HG03135 (cell line): ENCODE data around the gene GRIK3.
"Not testable (repeated sequence)": the region's sequence is repeated elsewhere in the genome, so short reads cannot be mapped to it uniquely, and the experiment has no call there.

ENCODE experiments used
- ATAC-seq: cut with Tn5 transposase; IDR thresholded peaks from one replicate; pipeline ENCODE4 v1.9.1; 2021; ENCODE audit warnings: mild to moderate bottlenecking, moderate library complexity; ENCODE audit not compliant: unreplicated experiment

GRIK3 gene

DNA sequence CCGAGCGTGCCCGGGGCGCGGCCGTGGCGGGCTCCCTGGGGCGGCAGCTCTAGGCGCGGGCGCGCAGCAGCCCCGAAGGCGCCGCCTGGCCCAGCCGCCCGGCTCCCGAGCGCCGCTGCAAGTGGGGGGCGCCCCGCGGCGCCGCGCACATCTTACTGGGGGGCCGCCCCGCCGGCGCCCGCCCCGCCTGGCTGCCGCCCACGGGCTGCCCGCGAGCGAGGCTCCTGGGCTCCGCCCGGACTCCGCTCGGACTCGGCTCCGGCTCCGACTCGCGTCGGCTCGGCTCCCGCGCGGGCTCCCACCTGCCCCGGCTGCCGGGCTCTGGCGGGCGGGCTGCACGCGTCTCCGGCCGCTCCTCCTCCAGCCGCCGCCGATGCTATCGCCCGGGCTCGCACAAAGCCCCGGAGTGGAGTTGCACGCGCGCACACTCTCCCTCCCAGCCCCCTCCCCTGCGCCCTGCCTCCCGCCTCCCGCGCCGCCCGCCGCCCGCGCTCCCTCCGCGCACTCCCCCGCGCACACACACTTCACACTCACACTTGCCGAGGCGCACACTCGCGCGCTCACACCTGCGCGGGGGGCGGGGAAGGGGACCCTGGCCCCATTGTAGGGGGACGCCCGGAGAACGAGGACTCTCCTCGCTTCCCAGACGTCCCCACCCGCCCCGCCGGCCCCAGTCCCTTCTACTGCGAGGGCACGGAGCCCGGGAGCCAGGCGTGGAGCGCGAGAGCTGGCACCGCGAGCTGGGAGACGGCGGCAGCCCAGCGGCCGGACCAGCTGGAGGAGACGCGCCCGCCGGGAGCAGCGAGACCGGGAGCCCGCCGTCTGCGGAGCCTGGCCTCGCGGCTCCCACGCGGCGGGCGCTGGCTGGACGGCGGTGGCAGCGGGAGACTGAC lies at the start of gene GRIK3:
Gene GRIK3, minus strand, starts transcription at position 395 of the 893 bp plus-strand sequence. CDS start 407 bp downstream, outside the sequence.
- no peak for ATAC-seq

DNA sequence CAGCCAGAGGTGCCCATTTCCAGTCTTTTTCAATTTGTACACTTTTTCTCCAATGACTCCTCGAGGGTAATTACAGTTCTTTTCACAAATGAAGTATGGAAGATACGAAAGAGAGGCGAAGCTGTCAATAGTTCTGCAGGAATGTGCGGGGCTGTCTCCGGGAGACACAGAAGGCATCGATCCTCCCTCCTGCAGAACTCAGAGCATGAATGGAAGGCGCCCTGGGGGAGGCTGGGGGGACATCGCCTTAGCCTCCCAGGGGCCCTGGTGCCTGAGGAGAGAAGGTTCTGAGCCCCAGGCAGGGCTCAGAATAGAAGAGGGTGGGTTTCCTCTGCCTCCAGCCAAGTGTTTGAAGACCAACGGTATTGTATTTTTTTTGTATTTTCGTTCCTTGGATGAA lies 49.7 kb upstream of the GRIK3 start:
- ATAC-seq: no peak

DNA sequence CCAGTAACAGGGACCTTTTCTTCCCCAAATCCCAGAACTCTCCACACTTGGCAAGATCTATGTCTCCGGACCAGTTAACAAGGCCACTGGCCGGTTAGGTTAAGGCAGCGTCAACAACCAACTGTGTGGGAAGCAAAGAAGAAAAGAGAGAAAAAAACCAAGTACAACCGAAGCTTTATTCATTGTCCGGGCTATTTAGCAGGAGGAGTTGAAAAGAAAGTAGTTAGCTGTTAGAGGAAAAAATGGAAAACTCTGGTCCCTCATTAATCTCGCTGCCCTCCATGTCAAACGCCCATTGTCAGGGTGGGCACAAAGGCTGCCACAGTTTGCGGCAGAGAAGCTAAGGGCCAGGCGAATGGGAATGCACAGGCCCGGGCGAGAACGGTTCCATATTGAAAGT lies 49.3 kb upstream of the GRIK3 start:
- ATAC-seq: no peak

DNA sequence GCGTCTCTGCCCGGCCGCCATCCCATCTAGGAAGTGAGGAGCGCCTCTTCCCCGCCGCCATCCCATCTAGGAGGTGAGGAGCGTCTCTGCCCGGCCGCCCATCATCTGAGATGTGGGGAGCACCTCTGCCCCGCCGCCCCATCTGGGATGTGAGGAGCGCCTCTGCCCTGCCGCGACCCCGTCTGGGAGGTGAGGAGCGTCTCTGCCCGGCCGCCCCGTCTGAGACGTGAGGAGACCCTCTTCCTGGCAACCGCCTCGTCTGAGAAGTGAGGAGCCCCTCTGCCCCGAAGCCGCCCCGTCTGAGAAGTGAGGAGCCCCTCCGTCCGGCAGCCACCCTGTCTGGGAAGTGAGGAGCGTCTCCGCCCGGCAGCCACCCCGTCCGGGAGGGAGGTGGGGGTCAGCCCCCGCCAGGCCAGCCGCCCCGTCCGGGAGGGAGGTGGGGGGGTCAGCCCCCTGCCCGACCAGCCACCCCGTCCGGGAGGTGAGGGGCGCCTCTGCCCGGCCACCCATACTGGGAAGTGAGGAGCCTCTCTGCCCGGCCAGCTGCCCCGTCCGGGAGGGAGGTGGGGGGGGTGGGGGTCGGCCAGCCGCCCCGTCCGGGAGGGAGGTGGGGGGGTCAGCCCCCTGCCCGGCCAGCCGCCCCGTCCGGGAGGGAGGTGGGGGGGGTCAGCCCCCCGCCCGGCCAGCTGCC lies 46.1 kb upstream of the GRIK3 start:
- not testable (repeated sequence) for ATAC-seq

DNA sequence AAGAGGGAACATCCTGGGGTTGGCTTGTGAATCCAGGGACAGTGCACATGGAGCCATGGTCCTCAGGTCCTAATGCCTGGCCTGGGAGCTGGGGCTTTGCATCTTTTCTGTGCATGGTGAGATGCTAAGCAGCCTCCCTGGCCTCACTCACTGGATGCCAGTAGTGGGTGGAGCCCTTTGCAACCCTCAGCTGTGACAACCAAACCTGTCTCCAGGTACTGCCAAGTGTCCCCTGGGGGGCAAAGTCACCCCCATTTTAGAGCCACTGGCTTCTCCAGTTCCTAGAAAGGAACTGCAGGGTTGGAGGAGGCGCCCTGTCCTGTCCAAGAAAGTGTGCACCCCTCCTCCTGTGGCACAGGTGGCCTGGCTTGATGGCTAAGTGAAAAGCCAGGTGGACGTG lies 44.6 kb upstream of the GRIK3 start:
- ATAC-seq: no peak

DNA sequence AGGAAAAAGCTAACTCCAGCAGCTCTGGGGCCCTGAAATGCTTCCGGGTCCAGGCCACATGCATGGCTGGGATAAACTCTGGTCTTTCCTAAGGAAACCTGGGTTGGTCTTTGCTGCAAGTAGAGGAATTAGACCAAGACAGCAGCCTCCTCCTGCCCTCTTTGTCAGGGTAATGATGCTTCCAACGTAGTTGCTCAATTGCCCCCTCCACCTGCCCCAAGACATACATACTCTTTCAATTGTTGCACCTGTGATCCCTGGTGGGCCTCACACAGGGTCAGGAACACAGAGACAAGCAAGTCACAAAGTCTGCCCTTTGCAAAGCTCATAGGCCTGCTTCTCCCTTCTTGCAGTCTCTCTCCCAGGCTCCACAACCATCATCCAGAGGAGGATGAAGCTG lies 41.9 kb upstream of the GRIK3 start:
- no peak for ATAC-seq

DNA sequence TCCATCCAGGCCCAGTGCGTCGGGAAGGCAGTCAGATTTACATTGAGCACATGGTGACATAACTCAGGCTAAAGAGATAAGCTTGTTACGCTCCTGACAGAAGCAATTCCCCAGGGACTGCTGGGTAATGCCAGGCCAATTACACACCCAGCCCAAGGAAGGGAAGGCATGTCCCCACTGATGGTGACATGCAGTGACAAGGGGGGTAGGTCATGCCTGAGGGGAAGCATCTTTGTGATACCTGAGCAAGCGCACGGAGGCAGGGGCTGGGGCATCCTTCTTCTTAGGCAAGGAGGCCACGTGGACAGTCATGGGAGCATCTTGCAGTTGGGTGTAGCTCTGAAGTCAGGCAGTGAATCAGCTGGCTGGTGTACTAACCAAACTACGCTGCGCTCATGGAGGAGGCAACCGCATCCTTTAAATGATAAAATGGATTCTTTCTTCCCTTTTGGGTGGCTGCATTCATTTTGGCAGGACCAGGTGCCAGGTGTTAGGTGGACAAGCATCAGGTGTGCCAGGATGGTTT lies 39.6 kb upstream of the GRIK3 start:
- no peak for ATAC-seq

DNA sequence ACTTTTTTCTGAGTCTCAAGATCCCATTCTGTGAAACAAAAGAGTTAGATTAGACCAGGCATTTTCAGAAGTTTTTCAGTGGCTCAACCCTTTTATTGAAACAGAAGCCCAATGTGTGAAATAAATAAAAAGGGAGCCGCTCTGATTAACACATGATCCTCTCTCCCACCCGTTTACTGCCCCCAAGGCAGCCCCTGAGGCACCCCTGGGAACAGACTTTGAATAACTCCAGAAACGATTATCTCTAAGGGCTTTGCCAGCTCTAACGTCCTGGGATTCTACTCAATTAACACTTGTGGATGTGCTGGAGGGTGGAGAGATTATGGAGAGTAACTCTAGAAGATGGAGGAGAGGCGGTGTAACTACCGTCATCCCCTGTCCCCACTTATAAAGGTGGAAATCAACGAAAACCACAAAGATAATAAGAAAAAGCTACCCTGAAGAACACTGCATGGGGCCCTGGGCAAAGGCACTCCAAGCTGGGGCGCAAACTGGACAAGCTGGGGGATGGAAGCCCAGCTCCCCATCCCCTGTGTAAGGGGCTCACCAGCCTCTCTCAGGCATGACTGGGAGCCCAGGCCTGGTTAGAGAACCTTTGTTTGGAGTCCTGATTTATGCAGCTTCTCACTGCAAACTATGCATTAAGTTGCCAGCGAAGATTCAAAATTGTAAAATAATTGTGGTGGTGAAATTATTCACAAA lies 39.0 kb upstream of the GRIK3 start:
- ATAC-seq: no peak

DNA sequence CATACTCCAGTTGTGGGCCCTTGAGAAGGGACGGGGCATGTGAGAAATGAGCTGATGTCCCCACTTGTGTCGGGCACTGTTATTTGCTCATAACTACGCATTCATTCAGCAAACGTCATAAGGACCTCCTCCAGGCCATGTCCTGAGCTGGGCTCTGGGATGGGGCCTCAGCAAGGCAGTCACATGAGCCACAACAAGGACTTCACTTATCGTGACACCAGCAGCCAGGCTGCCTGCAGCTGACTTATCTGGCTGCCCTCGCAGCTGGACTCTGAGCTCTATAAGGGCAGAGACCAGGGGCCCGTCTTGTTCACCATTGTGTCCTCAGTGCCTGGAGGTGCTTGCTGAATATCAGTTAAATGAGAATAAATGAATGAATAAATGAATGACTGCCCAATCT lies 37.5 kb upstream of the GRIK3 start:
- ATAC-seq: no peak

DNA sequence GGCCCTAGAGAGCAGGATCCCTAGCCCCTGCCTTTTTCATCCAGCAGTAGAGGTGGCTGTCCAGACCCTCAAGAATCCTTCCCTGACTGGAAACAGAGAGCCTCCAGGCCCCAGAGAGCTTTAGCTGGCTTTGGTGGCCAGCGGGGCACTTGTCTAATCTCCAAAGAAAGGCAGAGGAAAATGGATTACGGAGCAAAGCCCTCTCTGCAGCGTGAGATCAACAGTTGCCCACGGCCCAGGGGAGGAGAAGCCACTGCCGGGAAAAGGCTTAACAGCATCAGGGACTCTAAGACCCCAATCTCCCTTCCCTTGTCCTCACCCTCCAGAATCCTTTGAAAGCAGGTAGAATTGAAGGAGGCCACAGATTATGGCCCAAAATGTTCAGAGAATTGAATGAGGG lies 35.8 kb upstream of the GRIK3 start:
- ATAC-seq: no peak

DNA sequence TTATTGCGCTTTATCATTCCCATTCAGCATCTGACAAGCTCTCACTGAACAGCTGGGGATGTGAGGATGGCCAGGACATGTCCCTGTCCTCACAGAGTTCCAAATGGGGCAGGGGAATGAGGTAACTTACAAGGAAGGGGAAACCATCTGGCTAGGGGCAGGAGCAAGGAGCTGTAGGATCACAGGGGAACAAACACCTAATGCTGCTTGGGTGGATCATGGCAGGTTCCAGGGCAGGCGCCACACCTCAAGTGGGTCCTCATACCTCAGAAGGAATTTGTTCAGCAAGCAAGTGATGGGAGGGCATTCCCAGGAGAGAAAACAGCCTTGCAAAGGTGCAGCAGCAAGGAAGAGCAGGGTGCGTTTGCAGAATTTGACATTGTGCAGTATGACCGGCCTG lies 35.1 kb upstream of the GRIK3 start:
- ATAC-seq: no peak

DNA sequence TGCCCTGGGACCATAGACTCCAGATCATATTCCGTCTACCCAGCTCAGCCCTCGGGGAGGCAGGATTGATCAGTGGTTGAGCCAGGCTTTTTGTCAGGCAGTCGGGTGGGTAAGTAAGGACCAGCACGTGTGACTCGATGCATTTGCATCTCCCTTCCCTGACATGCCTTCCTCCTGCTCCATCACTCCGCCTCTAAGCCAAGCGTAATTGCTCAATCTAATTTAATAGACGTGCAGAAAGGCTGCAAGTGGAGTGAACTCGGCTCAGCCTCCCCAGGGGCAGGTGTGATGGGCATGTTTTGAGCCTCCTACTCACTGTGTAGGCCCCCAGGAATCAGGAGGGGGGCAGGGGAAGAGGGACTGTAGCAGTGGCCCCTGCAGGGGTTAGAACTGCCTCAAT lies 34.6 kb upstream of the GRIK3 start:
- no peak for ATAC-seq

DNA sequence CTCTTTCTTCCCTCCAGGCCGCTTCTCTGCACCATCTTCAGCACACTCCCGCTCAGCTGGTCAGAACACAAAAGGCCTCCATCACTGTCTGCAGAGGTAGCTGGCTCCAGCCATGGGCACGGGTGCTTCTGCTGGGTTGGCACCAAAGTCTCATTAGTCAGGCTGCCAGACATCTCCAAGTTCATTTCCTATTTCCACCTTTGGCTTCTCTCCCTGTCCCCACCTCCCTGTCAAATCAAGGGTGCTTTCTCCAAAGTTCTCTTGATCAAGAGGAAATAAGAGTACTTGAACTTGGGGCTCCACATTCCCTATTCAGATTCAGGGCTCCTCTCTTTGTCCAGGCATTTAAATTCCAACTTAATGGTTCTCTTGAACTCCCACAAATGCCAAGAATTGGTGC lies 33.9 kb upstream of the GRIK3 start:
- no peak for ATAC-seq

DNA sequence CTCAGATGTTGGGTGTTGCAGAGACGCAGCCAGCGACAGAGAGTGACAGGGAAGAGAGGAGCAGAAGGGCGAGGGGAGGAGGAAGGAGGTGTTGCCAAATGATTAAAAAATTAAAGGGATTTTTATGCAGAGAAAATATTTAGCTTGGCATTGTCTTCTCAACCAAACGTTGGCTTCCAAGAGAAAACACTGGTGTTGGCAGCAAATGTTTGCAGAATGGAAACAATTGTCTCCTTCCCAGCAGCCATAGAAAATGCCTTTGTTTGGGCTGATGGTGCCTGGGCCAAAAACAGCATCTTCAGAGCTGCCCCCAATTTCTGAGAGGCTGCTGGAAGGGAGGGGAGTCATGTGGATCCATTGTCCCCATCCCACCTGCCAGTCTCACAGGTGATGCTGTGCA lies 29.7 kb upstream of the GRIK3 start:
- ATAC-seq: no peak

DNA sequence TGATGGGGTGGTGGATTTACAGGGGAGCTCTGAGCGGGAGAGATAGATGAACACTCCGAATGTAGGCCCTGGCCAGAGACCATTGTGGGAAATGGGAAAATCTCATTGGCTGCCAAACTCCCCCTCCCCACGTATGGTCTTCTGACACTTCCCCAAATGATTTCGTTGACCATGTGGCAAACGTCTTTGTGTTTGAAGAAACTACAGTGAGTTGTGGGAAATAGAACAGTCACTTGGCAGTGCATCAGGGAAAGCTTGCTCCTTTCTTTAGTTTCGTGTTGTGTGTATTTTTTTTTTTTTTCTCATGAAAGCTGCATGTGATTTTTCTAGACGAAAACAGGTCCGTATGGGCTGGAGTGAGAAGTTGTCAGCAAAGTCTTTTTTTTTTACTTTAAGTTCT lies 25.0 kb upstream of the GRIK3 start:
- ATAC-seq: no peak

DNA sequence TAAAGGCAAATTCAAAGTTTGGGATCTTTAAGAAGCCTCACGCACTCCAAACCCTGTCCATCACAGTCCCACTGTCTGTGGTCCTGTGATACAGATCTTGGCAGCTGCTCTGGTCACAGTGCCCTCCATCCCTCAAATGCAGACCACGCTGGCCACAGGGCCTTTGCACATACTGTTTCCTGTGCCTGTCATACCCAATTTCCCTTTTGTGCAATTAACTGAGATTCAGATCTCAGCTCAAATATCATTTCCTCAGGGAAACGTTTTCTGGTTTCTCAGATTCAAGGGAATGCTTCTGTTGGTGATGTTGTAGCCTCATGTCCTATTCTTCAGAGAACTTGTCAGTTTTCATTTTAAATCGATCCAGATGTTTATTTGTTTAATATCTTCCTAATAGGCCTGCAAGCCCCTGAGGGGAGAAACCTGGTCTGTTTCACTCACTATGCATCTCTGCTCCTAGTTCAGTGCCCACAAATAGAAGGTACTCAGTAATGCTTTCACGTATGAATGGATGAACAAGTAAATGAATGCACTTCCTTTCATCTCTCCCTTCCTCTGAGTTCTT lies 24.2 kb upstream of the GRIK3 start:
- no peak for ATAC-seq

DNA sequence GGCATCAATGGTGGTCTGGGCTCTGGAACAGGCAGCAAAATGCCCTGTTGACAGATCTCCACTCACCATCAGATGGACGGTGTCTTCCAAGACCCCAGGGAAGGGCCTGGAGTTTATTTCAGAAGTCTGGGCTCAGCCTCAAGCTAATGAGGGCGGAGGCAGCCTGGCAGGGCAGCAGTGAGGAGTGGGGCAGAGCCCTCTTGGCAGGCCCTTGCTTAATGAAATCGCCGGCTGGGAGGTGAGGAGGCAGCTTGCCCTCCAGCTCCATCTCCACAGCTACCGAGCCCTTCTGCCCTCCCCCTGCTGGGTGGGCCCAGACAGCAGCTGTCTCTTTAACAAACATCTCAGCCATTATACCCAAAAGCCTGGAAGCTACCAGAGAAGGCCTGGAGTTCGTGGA lies 22.0 kb upstream of the GRIK3 start:
- no peak for ATAC-seq

DNA sequence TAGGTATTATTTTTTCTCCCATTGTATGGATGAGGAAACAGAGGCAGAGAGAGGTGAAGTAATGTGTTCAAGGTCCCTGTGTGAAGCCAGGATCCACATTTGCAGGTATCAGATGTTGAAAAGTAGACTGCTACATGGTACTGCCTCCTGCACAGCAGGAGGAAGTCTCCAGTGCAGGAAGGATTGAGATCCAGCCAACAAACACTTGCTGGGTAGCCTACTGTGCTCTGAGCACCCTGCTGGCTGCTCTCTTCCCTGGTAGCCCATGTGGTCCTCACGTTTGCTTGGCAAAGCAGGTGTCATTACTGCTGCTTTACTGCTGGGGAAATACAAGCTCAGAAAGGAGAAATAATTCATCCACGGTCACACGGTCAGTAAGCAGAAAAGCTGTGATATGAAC lies 21.3 kb upstream of the GRIK3 start:
- no peak for ATAC-seq

DNA sequence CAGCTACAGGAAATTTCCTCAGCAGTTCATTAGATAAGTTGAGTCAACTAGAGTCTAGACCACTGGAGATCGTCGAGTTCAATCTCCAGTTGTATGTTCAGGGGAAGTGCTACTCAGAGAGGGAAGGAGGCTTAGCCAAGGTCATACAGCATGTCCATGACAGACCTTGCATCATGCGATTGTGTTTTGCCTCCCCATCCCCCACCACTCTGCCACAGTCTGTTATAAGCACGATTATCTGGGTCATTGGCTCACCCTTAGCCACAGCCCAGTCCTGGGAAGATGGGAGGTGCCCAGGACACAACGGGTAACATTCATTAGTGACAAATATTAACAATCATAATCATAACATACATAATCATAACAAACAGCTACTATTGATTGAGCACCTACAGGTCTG lies 18.9 kb upstream of the GRIK3 start:
- no peak for ATAC-seq

DNA sequence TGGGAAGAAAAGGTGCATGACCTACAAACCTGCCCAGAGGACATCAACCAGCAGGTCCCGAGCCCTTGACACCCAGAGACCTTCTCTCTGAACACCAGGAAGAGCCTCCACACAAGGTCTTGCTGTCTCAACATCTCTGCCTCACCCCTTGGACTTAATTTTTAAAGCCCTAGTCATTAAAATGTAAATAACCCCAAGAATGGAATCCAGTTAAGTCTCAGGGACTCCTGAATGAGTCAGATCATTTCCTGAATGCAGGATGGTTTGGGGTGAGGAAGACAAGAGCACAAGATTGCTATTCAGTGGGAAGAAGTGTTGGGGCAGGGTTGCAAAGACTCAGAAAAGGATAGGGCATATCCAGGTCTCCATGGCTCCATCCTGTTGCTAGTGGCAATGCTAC lies 17.8 kb upstream of the GRIK3 start:
- no peak for ATAC-seq

DNA sequence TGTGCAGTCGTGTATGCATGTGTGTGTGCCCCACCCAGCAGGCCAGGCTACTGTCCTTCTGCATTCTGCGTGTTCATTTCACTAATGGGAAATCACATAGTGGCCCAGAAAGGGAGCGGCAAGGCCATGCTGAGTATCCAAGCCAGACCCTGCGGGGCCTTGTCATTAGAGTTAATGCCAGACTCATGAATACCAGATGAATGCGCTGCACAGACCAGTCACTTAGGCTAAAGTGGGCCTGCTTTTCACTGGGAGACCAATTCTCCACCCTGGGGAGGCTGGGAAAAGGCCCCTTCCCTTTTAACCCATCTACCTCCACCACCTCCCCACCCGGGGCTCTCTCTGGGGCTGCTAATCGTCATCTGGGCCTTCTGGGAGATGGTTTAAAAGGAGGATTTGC lies 17.0 kb upstream of the GRIK3 start:
- ATAC-seq: no peak
